CD4-positive, alpha-beta T cell (primary cell): Measurements from ENCODE around the gene CDC42BPG. TPM values are rescaled to one million over a fixed set of nuclear protein-coding genes. Genes with fewer than 3 reads are reported as not detected.

Source experiments
- ATAC-seq: fragments of 200-7000 bp; cut with Tn5 transposase; one replicate; pipeline ENCODE4 v1.10.0; 2022; ENCODE audit warnings: mild to moderate bottlenecking; ENCODE audit not compliant: poor library complexity
- CTCF ChIA-PET: fragments of 350-600 bp; sonication (Branson Sonifier 250); formaldehyde crosslinking; loops from one replicate; lab custom pipeline; 2021; ENCODE audit warnings: antibody characterized with exemption, inconsistent platforms; lab: Charles Lee
- POLR2A ChIA-PET: fragments of 350-600 bp; sonication (Branson Sonifier 250); formaldehyde crosslinking; loops from one replicate; lab custom pipeline; 2021; ENCODE audit warnings: antibody characterized with exemption, inconsistent platforms; lab: Charles Lee
- DNase-seq, 14 experiments: peaks; one replicate each; pipeline ENCODE4 v3.0.0-alpha.2; 2013 to 2020; ENCODE audit warnings: mixed read lengths in 2 of 14
- H3K27ac ChIP-seq, 2 donors: one replicate each; pipeline versions ENCODE4 v1.5.1 to v1.7.0; 2013; ENCODE audit warnings: low read length in 2 of 2, low read depth in 1 of 2, mild to moderate bottlenecking in 1 of 2
- H3K27me3 ChIP-seq, 2 experiments: 1 replicate in 1 of 2; 2 replicates in 1 of 2; pipeline versions ENCODE4 v1.6.1 to v1.7.0; 2013; ENCODE audit warnings: low read length in 2 of 2, control low read depth in 1 of 2, mild to moderate bottlenecking in 1 of 2, moderate library complexity in 1 of 2; ENCODE audit not compliant: insufficient read depth in 2 of 2, control insufficient read depth in 1 of 2
- H3K36me3 ChIP-seq: one replicate; pipeline ENCODE4 v1.6.1; 2013; ENCODE audit warnings: low read length, control low read depth; ENCODE audit not compliant: insufficient read depth
- H3K4me1 ChIP-seq: one replicate; pipeline ENCODE4 v1.6.1; 2013; ENCODE audit warnings: low read length, control low read depth; ENCODE audit not compliant: insufficient read depth
- H3K4me3 ChIP-seq: one replicate; pipeline ENCODE4 v1.5.1; 2013; ENCODE audit warnings: mild to moderate bottlenecking, low read length, moderate library complexity
- H3K9me3 ChIP-seq, 2 experiments: 1 replicate in 1 of 2; 2 replicates in 1 of 2; pipeline versions ENCODE4 v1.6.1 to v1.7.0; 2013; ENCODE audit warnings: low read length in 2 of 2, mild to moderate bottlenecking in 2 of 2, control low read depth in 1 of 2, moderate library complexity in 1 of 2; ENCODE audit not compliant: control insufficient read depth in 1 of 2, insufficient read depth in 1 of 2
- H3K27ac Mint-ChIP-seq: one replicate; pipeline ENCODE4 v1.8.0; 2020; ENCODE audit warnings: mixed read lengths
- H3K27me3 Mint-ChIP-seq: one replicate; pipeline ENCODE4 v1.8.0; 2021; ENCODE audit warnings: mixed read lengths
- H3K36me3 Mint-ChIP-seq: one replicate; pipeline ENCODE4 v1.8.0; 2021; ENCODE audit warnings: low read depth, mixed read lengths
- H3K4me1 Mint-ChIP-seq: one replicate; pipeline ENCODE4 v1.8.0; 2021; ENCODE audit warnings: low read depth, mixed read lengths
- H3K4me3 Mint-ChIP-seq: one replicate; pipeline ENCODE4 v1.8.0; 2020; ENCODE audit warnings: mild to moderate bottlenecking, mixed read lengths
- H3K9me3 Mint-ChIP-seq: one replicate; pipeline ENCODE4 v1.8.0; 2020; ENCODE audit warnings: mixed read lengths
- CTCF ChIP-seq: fragments of 200-600 bp; IDR thresholded peaks from one replicate; pipeline ENCODE4 v1.8.0; 2022; ENCODE audit warnings: antibody characterized with exemption, mild to moderate bottlenecking
- intact Hi-C, 2 experiments: fragments of 100-400 bp; cut with DNase I in 1 of 2; cut with micrococcal nuclease in 1 of 2; formaldehyde crosslinking; loops; one replicate each; pipeline versions ENCODE4 v1.15.1 to v1.9.0; 2023 to 2025; cut with DNase I, micrococcal nuclease
- total RNA-seq, 174 experiments: library from RNA in 2 of 174; stranded (reverse) in 2 of 174; gene quantifications; one replicate each; pipeline ENCODE4 v1.2.3 and lab custom pipeline; 2021 to 2026

The CDC42BPG gene
- total RNA-seq, 2 experiments from 2014 or later, result 6.9 to 9.7 TPM

GRCh38 chr11:64789331-64790204 lies 54.9 kb downstream of the CDC42BPG start:
- Histone ChIP-seq H3K27ac (no peak overlapping the region), H3K36me3 (peaks cover 47% of the 10 kb centered on the region), H3K4me3 (no peak overlapping the region), H3K9me3 (no peaks in the 10 kb centered on the region), H3K4me1 (peaks cover 24% of the 10 kb centered on the region), H3K27me3 (no peaks in the 10 kb centered on the region)
- Mint-ChIP-seq H3K27ac (no peak overlapping the region), H3K4me3 (no peak overlapping the region), H3K9me3 (no peaks in the 10 kb centered on the region), H3K4me1 (peaks cover 24% of the 10 kb centered on the region), H3K36me3 (peaks cover 55% of the 10 kb centered on the region), H3K27me3 (no peaks in the 10 kb centered on the region)
- intact Hi-C loops, result loop anchor here (5.0 to 10.0 kb wide), 4 partner anchors 53 to 328 kb away; partner anchors contain the start of genes CDC42BPG (in 1 of the 2) and ZNHIT2 (in 1 of the 2)
- DNase-seq, result no peak
- ChIA-PET CTCF (interaction anchor here (1.6 to 2.0 kb wide), 2 partner anchors 12 to 28 kb away, joined by 6 to 7 read pairs; no protein-coding TSS in a partner anchor), POLR2A (interaction anchor here (1.4 kb wide), 1 partner anchor 10 kb away, joined by 5 read pairs; no protein-coding TSS in a partner anchor)
- ATAC-seq, result no peak
- TF ChIP-seq CTCF, result no peak

GRCh38 chr11:64788321-64789215 lies 55.9 kb downstream of the CDC42BPG start:
- Histone ChIP-seq H3K27ac (no peak overlapping the region), H3K4me3 (no peak overlapping the region), H3K36me3 (peaks cover 46% of the 10 kb centered on the region), H3K27me3 (no peaks in the 10 kb centered on the region), H3K4me1 (peaks cover 19% of the 10 kb centered on the region), H3K9me3 (no peaks in the 10 kb centered on the region)
- Mint-ChIP-seq H3K36me3 (peaks cover 45% of the 10 kb centered on the region), H3K27ac (no peak overlapping the region), H3K4me1 (peaks cover 15% of the 10 kb centered on the region), H3K4me3 (no peak overlapping the region), H3K9me3 (no peaks in the 10 kb centered on the region), H3K27me3 (no peaks in the 10 kb centered on the region)
- ChIA-PET CTCF (interaction anchor here (0.8 to 2.0 kb wide), 4 partner anchors 13 to 55 kb away, joined by 3 to 7 read pairs (median 6); no protein-coding TSS in a partner anchor), POLR2A (interaction anchor here (0.9 to 1.4 kb wide), 3 partner anchors 9 to 71 kb away, joined by 4 to 5 read pairs (median 5); partner anchors contain the start of gene SF1)
- DNase-seq (no peak), ATAC-seq (no peak)
- no peak for TF ChIP-seq CTCF
- intact Hi-C loops, result loop anchor here (5.0 to 10.0 kb wide), 4 partner anchors 54 to 329 kb away; partner anchors contain the start of genes CDC42BPG (in 1 of the 2) and ZNHIT2 (in 1 of the 2)
